Neural cell (in vitro differentiated cells): ENCODE results near the gene PSMG3.

Experiments
- EP300 ChIP-seq: fragments of 450-650 bp; conservative IDR thresholded peaks from 2 replicates; pipeline ENCODE4 v1.6.1; 2014; ENCODE audit warnings: antibody characterized with exemption, mild to moderate bottlenecking, moderate library complexity; ENCODE audit not compliant: poor library complexity, severe bottlenecking
- EZH2 ChIP-seq: fragments of 200-600, 300-800 bp; shearing (Covaris generic), sonication (generic); IDR thresholded peaks from 2 replicates; pipeline ENCODE4 v1.6.1; 2014; ENCODE audit warnings: antibody characterized with exemption, low read length, borderline replicate concordance, mild to moderate bottlenecking; ENCODE audit not compliant: insufficient read depth, poor library complexity, severe bottlenecking
- MXI1 ChIP-seq: fragments of 450-650 bp; conservative IDR thresholded peaks from 2 replicates; pipeline ENCODE4 v1.6.1; 2014; ENCODE audit warnings: antibody characterized with exemption, mild to moderate bottlenecking; ENCODE audit not compliant: poor library complexity, severe bottlenecking
- POLR2AphosphoS5 ChIP-seq: IDR thresholded peaks from 2 replicates; pipeline ENCODE4 v1.6.1; 2012
- RAD21 ChIP-seq: fragments of 450-650 bp; conservative IDR thresholded peaks from 2 replicates; pipeline ENCODE4 v1.6.1; 2014; ENCODE audit warnings: antibody characterized with exemption, mild to moderate bottlenecking, moderate library complexity
- SMC3 ChIP-seq: fragments of 450-650 bp; conservative IDR thresholded peaks from 2 replicates; pipeline ENCODE4 v1.6.1; 2014; ENCODE audit warnings: antibody characterized with exemption, mild to moderate bottlenecking, moderate library complexity; ENCODE audit not compliant: poor library complexity
- TAF1 ChIP-seq: IDR thresholded peaks from 2 replicates; pipeline ENCODE4 v1.6.1; 2012; ENCODE audit warnings: low read depth
- TF ChIP-seq, protein P1 (sequence below): fragments of 450-650 bp; IDR thresholded peaks from 2 replicates; pipeline ENCODE4 v1.5.1; 2014; ENCODE audit warnings: antibody characterized with exemption, mild to moderate bottlenecking, moderate library complexity; ENCODE audit not compliant: poor library complexity, severe bottlenecking
- TF ChIP-seq, protein P2 (sequence below): IDR thresholded peaks from 2 replicates; pipeline ENCODE4 v1.6.1; 2012; ENCODE audit warnings: borderline replicate concordance

DNA sequence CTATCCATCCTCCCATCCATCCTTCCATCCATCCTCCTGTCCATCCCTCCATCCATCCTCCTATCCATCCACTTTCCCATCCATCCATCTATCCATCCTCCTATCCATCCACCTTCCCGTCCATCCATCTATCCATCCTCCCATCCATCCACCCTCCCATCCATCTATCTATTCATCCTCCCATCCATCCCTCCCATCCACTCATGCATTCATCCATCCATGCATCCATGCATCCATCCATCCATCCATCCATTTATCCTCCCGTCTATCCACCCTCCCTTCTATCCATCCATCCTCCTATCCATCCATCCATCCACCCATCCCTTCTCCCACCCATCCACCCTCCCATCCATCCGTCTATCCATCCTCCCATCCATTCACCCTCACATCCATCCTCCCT, 25.2 kb upstream of the PSMG3 start:
- TF ChIP-seq, protein P1, sequence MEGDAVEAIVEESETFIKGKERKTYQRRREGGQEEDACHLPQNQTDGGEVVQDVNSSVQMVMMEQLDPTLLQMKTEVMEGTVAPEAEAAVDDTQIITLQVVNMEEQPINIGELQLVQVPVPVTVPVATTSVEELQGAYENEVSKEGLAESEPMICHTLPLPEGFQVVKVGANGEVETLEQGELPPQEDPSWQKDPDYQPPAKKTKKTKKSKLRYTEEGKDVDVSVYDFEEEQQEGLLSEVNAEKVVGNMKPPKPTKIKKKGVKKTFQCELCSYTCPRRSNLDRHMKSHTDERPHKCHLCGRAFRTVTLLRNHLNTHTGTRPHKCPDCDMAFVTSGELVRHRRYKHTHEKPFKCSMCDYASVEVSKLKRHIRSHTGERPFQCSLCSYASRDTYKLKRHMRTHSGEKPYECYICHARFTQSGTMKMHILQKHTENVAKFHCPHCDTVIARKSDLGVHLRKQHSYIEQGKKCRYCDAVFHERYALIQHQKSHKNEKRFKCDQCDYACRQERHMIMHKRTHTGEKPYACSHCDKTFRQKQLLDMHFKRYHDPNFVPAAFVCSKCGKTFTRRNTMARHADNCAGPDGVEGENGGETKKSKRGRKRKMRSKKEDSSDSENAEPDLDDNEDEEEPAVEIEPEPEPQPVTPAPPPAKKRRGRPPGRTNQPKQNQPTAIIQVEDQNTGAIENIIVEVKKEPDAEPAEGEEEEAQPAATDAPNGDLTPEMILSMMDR, result no peak
- no peak for TF ChIP-seq RAD21
- TF ChIP-seq EP300, result no peak
- TF ChIP-seq EZH2, result no peak
- TF ChIP-seq POLR2AphosphoS5, result no peak
- TF ChIP-seq, protein P2, sequence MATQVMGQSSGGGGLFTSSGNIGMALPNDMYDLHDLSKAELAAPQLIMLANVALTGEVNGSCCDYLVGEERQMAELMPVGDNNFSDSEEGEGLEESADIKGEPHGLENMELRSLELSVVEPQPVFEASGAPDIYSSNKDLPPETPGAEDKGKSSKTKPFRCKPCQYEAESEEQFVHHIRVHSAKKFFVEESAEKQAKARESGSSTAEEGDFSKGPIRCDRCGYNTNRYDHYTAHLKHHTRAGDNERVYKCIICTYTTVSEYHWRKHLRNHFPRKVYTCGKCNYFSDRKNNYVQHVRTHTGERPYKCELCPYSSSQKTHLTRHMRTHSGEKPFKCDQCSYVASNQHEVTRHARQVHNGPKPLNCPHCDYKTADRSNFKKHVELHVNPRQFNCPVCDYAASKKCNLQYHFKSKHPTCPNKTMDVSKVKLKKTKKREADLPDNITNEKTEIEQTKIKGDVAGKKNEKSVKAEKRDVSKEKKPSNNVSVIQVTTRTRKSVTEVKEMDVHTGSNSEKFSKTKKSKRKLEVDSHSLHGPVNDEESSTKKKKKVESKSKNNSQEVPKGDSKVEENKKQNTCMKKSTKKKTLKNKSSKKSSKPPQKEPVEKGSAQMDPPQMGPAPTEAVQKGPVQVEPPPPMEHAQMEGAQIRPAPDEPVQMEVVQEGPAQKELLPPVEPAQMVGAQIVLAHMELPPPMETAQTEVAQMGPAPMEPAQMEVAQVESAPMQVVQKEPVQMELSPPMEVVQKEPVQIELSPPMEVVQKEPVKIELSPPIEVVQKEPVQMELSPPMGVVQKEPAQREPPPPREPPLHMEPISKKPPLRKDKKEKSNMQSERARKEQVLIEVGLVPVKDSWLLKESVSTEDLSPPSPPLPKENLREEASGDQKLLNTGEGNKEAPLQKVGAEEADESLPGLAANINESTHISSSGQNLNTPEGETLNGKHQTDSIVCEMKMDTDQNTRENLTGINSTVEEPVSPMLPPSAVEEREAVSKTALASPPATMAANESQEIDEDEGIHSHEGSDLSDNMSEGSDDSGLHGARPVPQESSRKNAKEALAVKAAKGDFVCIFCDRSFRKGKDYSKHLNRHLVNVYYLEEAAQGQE, result no peak
- no peak for TF ChIP-seq MXI1
- TF ChIP-seq TAF1, result no peak
- TF ChIP-seq SMC3, result no peak
